LNCAP (cell line): ENCODE measurements around the gene ANKRD13B.

Experiments
- CTCF ChIP-seq: fragments of 450-650 bp; IDR thresholded peaks from 2 replicates; pipeline ENCODE4 v1.5.1; 2017; ENCODE audit warnings: mild to moderate bottlenecking

ANKRD13B gene

GRCh38 chr17:29557739-29558116, 35.2 kb upstream of the ANKRD13B start:
- TF ChIP-seq CTCF = no peak

DNA sequence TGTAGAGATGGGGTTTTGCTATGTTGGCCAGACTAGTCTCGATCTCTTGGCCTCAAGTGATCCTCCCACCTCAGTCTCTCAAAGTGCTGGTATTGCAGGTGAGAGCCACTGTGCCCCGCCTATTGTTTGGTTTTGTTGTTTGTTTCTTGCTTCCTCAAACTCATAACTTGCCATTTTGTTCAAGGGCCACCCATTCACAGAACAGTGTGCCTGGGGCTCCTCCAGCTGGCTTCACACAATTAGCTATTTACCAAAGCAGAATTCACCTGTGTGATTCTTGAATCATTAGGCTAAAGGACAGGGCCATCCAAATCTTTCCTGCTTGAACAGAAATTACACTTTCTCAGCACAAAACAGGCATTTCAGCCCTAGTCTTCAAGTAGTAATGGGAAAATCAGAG, 33.3 kb upstream of the ANKRD13B start:
- peak; percentile 48; the same call in 1 of the 2 replicates for TF ChIP-seq CTCF

GRCh38 chr17:29560316-29560715, 32.6 kb upstream of the ANKRD13B start:
- TF ChIP-seq CTCF = no peak

DNA sequence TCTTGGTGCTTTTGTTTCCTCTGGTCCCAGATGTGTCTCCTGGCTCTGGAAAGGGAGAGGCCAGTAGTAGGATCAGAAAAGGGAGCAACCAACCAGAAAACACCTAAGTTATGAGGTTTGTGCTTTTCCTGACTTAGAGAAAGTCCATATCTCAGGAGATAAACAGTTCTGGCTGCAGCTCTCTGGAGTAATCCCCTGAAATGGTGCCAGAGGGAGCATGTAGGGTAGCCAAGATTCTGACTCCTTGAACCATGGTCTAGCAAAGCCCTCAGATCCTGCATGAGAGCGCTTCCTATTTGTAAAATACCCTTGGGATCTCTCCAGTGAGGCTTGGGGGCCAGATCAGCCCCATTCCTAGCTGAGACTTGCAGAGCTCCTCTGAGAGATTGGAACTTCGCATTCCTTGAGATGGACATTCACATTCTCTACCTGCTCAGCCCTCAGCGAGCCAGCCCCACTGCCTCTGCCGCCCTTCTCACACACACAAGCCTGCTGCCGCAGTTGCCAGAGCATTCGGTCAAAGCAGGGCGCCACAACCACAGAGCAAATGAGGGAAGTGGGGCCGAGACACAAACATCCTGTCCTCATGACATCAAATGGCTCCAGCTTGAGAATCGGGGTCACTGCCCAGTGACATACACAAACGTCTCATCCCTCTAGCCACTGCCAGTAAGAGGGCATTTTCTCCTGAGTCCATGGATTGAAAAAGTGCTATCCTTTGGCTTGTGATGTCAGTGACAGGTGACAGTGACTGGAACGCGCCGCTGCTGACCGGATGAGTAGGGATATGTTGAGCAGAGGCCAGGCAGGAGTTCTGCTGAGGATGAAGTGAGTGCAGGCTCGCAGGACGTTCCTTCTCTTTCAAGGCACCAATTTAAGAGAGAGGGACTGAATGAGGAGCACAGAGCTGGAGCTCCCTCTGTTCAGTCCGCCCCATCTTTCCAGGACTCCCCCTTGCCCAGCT, 31.1 kb upstream of the ANKRD13B start:
- TF ChIP-seq CTCF = no peak

GRCh38 chr17:29562615-29563014, 30.3 kb upstream of the ANKRD13B start:
- TF ChIP-seq CTCF = no peak

- no peak for TF ChIP-seq CTCF
Observed at GRCh38 chr17:29563816-29564215, 29.1 kb upstream of the ANKRD13B start.

- TF ChIP-seq CTCF = no peak
Observed at GRCh38 chr17:29565643-29566472, 27.1 kb upstream of the ANKRD13B start.
